Muscle of back (tissue), 11 donors: ENCODE data around the gene CLIC4. TPM values are rescaled to one million over a fixed set of nuclear protein-coding genes. Genes with fewer than 3 reads are reported as not detected.
"Not testable (repeated sequence)": the region's sequence is repeated elsewhere in the genome, so short reads cannot be mapped to it uniquely, and the experiment has no call there.

Source experiments
- DNase-seq, 3 donors: peaks; one replicate each; pipeline versions ENCODE4 v3.0.0 to v3.0.0-alpha.2; 2013
- polyA plus RNA-seq, 10 donors: library from polyadenylated mRNA; unstranded; fragments of 120-200 nt; gene quantifications; one replicate each; pipeline ENCODE4 v1.2.1, GENCODE V29; 2013; ENCODE audit not compliant: insufficient read length in 10 of 10

Gene CLIC4
- polyA plus RNA-seq, 10 donors: 119 to 173 (median 157) TPM

GRCh38 chr1:24742090-24742938 lies 2.9 kb upstream of the CLIC4 start:
- peak in 1 of 3 donors; percentile 58 for DNase-seq

- peak in 2 of 3 donors; percentile 38 to 64 for DNase-seq
Measured at GRCh38 chr1:24743404-24744211, 1.6 kb upstream of the CLIC4 start.

- DNase-seq: peak; percentile 63 to 85 (median 69)
Measured at GRCh38 chr1:24745711-24746413, 615 bp downstream of the CLIC4 start.

GRCh38 chr1:24748191-24749121 lies 3.2 kb downstream of the CLIC4 start:
- DNase-seq: no peak

- no peak for DNase-seq
Measured at GRCh38 chr1:24749252-24749651, 4.0 kb downstream of the CLIC4 start.

GRCh38 chr1:24749886-24750285 lies 4.6 kb downstream of the CLIC4 start:
- no peak for DNase-seq

GRCh38 chr1:24751833-24752232 lies 6.6 kb downstream of the CLIC4 start:
- no peak for DNase-seq

- DNase-seq: no peak
Measured at GRCh38 chr1:24752305-24752704, 7.1 kb downstream of the CLIC4 start.

- DNase-seq: peak in 2 of 3 donors; percentile 37 to 43
Measured at GRCh38 chr1:24754229-24754628, 9.0 kb downstream of the CLIC4 start.

- not testable (repeated sequence) for DNase-seq
Measured at GRCh38 chr1:24755323-24755722, 10.1 kb downstream of the CLIC4 start.

GRCh38 chr1:24756395-24756794 lies 11.1 kb downstream of the CLIC4 start:
- DNase-seq: no peak

GRCh38 chr1:24759492-24759891 lies 14.2 kb downstream of the CLIC4 start:
- no peak for DNase-seq

- no peak for DNase-seq
Measured at GRCh38 chr1:24761582-24761981, 16.3 kb downstream of the CLIC4 start.

GRCh38 chr1:24762133-24762676 lies 17.0 kb downstream of the CLIC4 start:
- no peak for DNase-seq

- no peak for DNase-seq
Measured at GRCh38 chr1:24763671-24764070, 18.4 kb downstream of the CLIC4 start.

GRCh38 chr1:24764439-24764838 lies 19.2 kb downstream of the CLIC4 start:
- no peak for DNase-seq

GRCh38 chr1:24764848-24765247 lies 19.6 kb downstream of the CLIC4 start:
- no peak for DNase-seq

- peak in 1 of 3 donors; percentile 27 for DNase-seq
Measured at GRCh38 chr1:24765308-24765988, 20.2 kb downstream of the CLIC4 start.

GRCh38 chr1:24767351-24767750 lies 22.1 kb downstream of the CLIC4 start:
- DNase-seq: no peak
